GM21717 (cell line): Measurements from ENCODE around the gene SPATA13.

Experiments used
- ATAC-seq: cut with Tn5 transposase; IDR thresholded peaks from one replicate; pipeline ENCODE4 v1.9.1; 2021; ENCODE audit warnings: mild to moderate bottlenecking, moderate library complexity; ENCODE audit not compliant: unreplicated experiment

The SPATA13 gene

GRCh38 chr13:24166561-24166960 is 6.0 kb downstream of the SPATA13 start:
- ATAC-seq = no peak

- no peak for ATAC-seq
Observed at GRCh38 chr13:24167666-24168391, 7.3 kb downstream of the SPATA13 start.

GRCh38 chr13:24168392-24168750 is 7.9 kb downstream of the SPATA13 start:
- ATAC-seq = no peak

- no peak for ATAC-seq
Observed at GRCh38 chr13:24168979-24169378, 8.5 kb downstream of the SPATA13 start.

GRCh38 chr13:24172071-24172470 is 11.6 kb downstream of the SPATA13 start:
- no peak for ATAC-seq

GRCh38 chr13:24173795-24174194 is 13.3 kb downstream of the SPATA13 start:
- no peak for ATAC-seq

- ATAC-seq = no peak
Observed at GRCh38 chr13:24175847-24176246, 15.3 kb downstream of the SPATA13 start.

GRCh38 chr13:24176351-24177101 is 16.0 kb downstream of the SPATA13 start:
- ATAC-seq = no peak

GRCh38 chr13:24178847-24179485 is 18.4 kb downstream of the SPATA13 start:
- no peak for ATAC-seq

GRCh38 chr13:24179486-24179850 is 18.9 kb downstream of the SPATA13 start:
- no peak for ATAC-seq

- ATAC-seq = no peak
Observed at GRCh38 chr13:24180750-24181377, 20.3 kb downstream of the SPATA13 start.

GRCh38 chr13:24181991-24182702 is 21.6 kb downstream of the SPATA13 start:
- ATAC-seq = no peak

- no peak for ATAC-seq
Observed at GRCh38 chr13:24182703-24183081, 22.2 kb downstream of the SPATA13 start.

GRCh38 chr13:24183741-24184182 is 23.2 kb downstream of the SPATA13 start:
- no peak for ATAC-seq

GRCh38 chr13:24184265-24184841 is 23.8 kb downstream of the SPATA13 start:
- ATAC-seq = no peak

GRCh38 chr13:24184882-24185281 is 24.4 kb downstream of the SPATA13 start:
- no peak for ATAC-seq

- ATAC-seq = no peak
Observed at GRCh38 chr13:24185591-24186232, 25.2 kb downstream of the SPATA13 start.

GRCh38 chr13:24187185-24187584 is 26.7 kb downstream of the SPATA13 start:
- ATAC-seq = no peak

- ATAC-seq = no peak
Observed at GRCh38 chr13:24192057-24192810, 31.7 kb downstream of the SPATA13 start.
